Measurements from ENCODE around the gene C6orf47.

C6orf47 gene

DNA sequence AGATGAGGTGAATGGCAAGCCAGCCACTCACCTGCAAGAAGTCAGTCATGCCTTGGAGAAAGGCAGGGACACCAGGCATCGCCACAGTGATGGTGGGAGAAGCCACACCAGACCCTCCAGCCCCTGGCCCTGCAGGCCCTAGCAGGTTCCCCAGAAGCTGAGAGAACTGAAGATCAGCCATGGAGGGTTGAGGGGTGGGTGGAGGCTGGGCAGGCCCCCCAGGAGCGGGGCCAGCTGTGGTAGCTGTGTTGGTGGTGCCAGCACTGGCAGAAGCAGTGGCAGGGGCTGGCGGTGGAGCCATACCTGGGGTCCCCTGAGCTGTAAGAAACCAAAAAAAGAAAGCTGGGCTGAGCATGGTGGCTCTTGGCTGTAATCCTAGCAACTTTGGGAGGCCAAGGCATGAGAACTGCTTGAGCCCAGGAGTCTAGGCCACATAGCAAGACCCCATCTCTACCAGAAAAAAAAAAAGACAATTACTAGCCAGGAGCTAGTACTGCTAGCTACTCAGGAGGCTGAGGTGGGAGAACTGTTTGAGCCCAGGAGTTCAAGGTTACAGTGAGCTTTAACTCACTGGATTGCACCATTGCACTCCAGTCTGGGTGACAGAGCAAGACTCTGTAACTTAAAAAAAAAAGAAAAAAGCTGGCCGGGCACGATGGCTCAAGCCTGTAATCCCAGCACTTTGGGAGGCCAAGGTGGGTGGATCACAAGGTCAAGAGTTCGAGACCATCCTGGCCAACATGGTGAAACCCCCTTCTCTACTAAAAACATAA, 17.6 kb downstream of the C6orf47 start:
- H3K27ac ChIP-seq = no peak overlapping the region
- no peak for TF ChIP-seq ZFX (IDR thresholded peaks at IDR 0.05)
- TF ChIP-seq, protein P1, sequence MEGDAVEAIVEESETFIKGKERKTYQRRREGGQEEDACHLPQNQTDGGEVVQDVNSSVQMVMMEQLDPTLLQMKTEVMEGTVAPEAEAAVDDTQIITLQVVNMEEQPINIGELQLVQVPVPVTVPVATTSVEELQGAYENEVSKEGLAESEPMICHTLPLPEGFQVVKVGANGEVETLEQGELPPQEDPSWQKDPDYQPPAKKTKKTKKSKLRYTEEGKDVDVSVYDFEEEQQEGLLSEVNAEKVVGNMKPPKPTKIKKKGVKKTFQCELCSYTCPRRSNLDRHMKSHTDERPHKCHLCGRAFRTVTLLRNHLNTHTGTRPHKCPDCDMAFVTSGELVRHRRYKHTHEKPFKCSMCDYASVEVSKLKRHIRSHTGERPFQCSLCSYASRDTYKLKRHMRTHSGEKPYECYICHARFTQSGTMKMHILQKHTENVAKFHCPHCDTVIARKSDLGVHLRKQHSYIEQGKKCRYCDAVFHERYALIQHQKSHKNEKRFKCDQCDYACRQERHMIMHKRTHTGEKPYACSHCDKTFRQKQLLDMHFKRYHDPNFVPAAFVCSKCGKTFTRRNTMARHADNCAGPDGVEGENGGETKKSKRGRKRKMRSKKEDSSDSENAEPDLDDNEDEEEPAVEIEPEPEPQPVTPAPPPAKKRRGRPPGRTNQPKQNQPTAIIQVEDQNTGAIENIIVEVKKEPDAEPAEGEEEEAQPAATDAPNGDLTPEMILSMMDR (conservative IDR thresholded peaks at IDR 0.05) = no peak

DNA sequence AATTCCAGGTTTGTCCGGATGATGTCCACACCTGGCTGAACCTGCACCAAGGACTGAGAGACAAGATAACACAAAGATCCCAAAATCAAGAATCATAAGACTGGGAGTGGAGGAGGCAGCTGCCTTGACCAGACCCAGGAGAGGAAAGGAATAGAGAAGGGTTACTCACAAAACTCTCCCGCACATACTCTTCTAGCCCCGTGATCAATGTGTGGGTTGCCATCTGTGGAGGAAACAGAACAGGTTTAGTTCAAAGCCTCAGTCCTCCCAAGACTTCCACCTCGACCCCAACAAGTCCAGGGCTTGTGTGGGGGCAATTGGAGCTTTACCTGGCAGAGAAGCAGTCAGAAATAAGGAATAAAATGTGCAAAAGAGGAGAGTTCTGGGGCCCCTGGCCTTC, 19.2 kb downstream of the C6orf47 start:
- H3K27ac ChIP-seq = no peak overlapping the region
- TF ChIP-seq ZFX (IDR thresholded peaks at IDR 0.05) = no peak
- TF ChIP-seq, protein P1 (conservative IDR thresholded peaks at IDR 0.05) = no peak

DNA sequence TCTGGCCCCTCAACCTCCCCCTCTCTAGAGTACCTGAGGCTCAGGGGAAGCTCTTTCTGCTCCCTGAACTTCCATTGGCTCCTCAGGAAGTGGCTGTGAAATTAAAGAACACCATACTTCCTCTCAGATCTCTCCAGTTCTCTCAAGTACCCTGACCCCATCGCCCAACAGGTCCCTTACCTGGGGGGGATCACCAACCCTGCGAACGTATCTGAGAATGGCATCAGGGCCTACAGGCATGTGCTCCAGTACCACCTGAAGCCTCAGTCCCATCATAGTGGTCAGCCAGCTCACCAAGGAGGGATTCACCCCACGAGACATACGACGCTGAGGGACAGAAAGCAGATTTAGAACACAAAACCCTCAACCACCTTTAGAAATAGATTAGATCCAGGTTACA, 20.0 kb downstream of the C6orf47 start:
- TF ChIP-seq, protein P1 (conservative IDR thresholded peaks at IDR 0.05) = no peak
- TF ChIP-seq ZFX (IDR thresholded peaks at IDR 0.05) = no peak
- H3K27ac ChIP-seq = no peak overlapping the region

DNA sequence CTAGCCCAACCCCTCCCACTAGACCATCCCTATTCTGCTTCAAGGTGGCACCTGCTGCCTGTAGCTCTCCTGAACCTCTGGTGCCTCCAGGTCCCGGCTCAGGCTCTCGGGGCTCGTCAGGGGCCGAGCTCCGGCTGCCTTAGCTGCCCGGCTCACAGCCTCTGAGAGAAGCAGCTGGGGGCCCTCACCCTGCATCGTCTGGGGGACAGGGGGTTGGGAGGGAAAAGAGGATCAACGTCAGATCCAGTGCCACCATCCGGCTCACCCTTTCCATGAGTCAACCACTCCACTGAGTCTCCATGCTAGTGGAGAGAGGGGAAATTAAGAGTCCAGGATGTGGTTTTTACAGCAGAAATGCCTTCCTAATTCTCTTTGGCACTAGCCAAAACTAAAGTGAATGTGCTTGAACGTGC, 21.1 kb downstream of the C6orf47 start:
- no peak overlapping the region for H3K27ac ChIP-seq
- TF ChIP-seq, protein P1 (conservative IDR thresholded peaks at IDR 0.05) = no peak
- no peak for TF ChIP-seq ZFX (IDR thresholded peaks at IDR 0.05)

DNA sequence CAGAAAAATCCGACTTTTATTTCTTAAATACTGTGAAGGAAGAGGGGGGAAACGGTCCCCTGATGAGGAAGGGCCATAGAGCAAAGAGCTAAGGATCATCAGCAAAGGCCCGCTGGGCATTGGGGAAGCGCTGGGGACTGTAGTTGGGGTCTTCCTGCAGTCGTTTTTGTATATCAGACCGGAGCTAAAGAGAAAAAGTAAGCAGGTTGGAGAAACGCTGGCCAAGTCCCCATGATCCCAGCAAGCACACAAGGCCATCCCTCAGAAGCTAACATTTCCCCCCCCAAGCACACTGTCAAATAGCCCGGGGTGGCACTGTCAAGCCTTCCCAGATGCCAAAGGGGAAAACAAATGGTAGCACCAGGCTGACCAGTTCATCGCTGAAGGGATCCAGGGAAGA, 21.5 kb downstream of the C6orf47 start:
- no peak overlapping the region for H3K27ac ChIP-seq

DNA sequence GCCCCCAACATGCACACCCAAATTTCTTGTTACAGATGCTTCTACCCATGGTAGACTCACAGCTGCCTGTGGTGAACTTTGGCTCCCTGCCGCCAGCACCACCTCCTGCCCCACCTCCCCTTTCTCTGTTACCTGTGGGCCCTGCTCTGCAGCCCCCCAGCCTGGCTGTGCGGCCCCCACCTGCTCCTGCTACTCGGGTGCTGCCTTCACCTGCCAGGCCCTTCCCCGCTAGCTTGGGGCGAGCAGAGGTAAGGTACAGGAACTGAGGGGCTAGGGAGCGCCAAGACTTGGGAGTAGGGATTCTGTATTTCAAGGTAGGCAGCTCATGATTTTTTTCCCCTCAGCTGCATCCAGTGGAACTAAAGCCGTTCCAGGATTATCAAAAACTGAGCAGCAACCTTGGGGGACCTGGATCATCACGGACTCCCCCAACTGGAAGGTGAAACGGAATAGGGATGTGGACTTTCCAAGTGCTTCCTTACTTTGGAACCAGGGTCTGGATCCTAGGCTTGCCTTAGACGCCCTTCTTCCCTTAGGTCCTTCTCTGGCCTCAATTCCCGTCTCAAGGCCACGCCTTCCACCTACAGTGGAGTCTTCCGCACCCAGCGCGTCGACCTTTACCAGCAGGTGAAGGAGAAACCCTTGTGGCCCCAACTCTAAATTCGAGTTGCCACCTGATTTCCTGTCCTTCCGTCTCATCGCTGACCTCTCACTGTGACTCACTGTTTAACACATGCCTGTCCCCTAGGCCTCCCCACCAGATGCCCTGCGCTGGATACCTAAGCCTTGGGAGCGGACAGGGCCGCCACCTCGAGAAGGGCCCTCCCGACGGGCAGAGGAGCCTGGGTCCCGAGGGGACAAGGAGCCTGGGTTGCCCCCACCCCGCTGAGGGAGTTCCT, 23.6 kb downstream of the C6orf47 start:
- H3K27ac ChIP-seq = no peak overlapping the region

More for the DNA sequence above, 21.5 kb downstream of the C6orf47 start:
- no peak for TF ChIP-seq ZFX (IDR thresholded peaks at IDR 0.05)
- TF ChIP-seq, protein P1 (conservative IDR thresholded peaks at IDR 0.05) = no peak

More for the DNA sequence above, 23.6 kb downstream of the C6orf47 start:
- no peak for TF ChIP-seq ZFX (IDR thresholded peaks at IDR 0.05)
- TF ChIP-seq, protein P1 (conservative IDR thresholded peaks at IDR 0.05) = no peak

Data from C4-2B (cell line).